Neural progenitor cell (in vitro differentiated cells): ENCODE measurements around the gene AMPH.

Source experiments
- EZH2 ChIP-seq: fragments of 200-600 bp; sonication (generic); IDR thresholded peaks from 2 replicates; pipeline ENCODE4 v1.6.1; 2017; ENCODE audit warnings: antibody characterized with exemption, mild to moderate bottlenecking, moderate library complexity
- EZH2phosphoT487 ChIP-seq: fragments of 200-600 bp; sonication (generic); IDR thresholded peaks from 2 replicates; pipeline ENCODE4 v1.6.1; 2017; ENCODE audit warnings: antibody characterized with exemption
- TF ChIP-seq, protein P1 (sequence below): fragments of 200-600 bp; sonication (generic); IDR thresholded peaks from 2 replicates; pipeline ENCODE4 v1.5.1; 2017; ENCODE audit warnings: antibody characterized with exemption, mild to moderate bottlenecking

DNA sequence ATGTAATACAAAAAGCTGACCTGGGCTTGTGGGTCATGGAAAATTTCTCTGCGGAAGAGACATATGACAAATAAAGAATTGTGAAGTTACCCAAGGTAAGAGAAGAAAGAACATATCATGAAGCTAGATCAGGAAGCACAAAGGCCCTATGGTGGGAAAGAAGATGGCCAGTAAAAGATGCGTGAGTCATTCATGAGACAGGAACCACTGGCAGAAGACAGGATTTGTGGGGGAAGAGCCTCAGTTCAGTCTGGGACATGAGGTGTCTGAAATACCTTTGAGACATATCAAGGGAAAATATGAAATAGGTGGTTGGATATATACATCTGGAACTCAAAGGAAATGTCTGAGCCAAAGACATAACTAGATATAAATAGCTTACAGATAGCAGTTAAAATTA, 27.7 kb upstream of the AMPH start:
- TF ChIP-seq, protein P1, sequence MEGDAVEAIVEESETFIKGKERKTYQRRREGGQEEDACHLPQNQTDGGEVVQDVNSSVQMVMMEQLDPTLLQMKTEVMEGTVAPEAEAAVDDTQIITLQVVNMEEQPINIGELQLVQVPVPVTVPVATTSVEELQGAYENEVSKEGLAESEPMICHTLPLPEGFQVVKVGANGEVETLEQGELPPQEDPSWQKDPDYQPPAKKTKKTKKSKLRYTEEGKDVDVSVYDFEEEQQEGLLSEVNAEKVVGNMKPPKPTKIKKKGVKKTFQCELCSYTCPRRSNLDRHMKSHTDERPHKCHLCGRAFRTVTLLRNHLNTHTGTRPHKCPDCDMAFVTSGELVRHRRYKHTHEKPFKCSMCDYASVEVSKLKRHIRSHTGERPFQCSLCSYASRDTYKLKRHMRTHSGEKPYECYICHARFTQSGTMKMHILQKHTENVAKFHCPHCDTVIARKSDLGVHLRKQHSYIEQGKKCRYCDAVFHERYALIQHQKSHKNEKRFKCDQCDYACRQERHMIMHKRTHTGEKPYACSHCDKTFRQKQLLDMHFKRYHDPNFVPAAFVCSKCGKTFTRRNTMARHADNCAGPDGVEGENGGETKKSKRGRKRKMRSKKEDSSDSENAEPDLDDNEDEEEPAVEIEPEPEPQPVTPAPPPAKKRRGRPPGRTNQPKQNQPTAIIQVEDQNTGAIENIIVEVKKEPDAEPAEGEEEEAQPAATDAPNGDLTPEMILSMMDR, result no peak
- TF ChIP-seq EZH2 (no peak), EZH2phosphoT487 (no peak)
